ENCODE measurements around the gene VTN. TPM values are rescaled to one million over a fixed set of nuclear protein-coding genes. Genes with fewer than 3 reads are reported as not detected.

VTN gene
- polyA plus RNA-seq, 2 of the 4 experiments (the other 2 are of a cell fraction): 10.2 to 25.5 TPM

DNA sequence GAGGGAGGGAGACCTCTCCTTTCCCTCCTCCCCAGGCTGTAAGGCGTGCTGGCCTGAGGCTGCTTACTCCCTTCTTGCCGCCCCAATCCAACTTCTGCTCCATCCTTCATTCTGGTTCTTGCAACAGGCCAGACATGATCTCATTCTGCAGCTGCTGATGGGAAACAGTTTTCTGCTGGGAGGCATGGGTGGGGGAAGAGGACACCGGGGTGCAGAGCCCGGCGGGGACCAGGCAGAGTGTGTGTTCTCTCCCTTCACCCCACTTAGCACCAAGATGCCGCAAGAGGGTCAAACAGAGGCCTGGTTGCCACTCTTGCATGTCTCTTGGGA is 2.8 kb upstream of the VTN start (continued):
- TF ChIP-seq, protein P1, sequence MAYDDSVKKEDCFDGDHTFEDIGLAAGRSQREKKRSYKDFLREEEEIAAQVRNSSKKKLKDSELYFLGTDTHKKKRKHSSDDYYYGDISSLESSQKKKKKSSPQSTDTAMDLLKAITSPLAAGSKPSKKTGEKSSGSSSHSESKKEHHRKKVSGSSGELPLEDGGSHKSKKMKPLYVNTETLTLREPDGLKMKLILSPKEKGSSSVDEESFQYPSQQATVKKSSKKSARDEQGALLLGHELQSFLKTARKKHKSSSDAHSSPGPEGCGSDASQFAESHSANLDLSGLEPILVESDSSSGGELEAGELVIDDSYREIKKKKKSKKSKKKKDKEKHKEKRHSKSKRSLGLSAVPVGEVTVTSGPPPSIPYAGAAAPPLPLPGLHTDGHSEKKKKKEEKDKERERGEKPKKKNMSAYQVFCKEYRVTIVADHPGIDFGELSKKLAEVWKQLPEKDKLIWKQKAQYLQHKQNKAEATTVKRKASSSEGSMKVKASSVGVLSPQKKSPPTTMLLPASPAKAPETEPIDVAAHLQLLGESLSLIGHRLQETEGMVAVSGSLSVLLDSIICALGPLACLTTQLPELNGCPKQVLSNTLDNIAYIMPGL (CRISPR knock-in tag; IDR thresholded peaks at IDR 0.05; ENCODE audit: borderline replicate concordance): no peak

DNA sequence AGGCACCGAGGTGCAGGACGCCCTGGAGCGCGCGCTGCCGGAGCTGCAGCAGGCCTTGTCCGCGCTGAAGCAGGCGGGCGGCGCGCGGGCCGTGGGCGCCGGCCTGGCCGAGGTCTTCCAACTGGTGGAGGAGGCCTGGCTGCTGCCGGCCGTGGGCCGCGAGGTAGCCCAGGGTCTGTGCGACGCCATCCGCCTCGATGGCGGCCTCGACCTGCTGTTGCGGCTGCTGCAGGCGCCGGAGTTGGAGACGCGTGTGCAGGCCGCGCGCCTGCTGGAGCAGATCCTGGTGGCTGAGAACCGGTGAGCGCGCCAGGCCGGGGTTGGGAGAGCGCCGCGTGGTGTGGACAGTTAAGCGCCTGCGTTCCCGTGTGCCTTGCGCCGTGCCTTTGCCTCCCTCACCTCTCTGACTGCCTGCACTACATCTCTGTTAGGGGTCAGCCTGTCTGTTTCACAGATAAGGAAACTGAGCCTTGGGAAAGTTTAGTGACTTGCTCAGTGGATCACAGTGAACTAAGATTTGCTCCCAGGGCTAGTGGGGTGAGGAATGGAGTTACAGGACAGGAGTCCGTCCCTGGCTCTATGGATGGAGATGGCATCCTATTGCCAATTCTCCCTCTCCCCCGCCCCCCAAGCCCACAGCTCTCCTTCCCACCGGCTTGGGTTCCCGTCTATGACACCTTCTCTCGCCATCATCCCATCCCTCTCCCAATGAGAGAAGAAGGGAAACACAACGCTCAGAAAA is 2.3 kb upstream of the VTN start:
- Histone ChIP-seq H3K4me2 (peak overlapping the region; percentile 81), H3K9me3 (no peaks in the 10 kb centered on the region), H3K4me3 (peak overlapping the region; percentile 57), H3K4me1 (peaks cover 30% of the 10 kb centered on the region), H3K27ac (peak overlapping the region; percentile 83 to 87)
- no peak for DNase-seq (ENCODE audit: low read depth in 1 of 2, low spot score in 1 of 2)
- ChIA-PET CTCF (interaction anchor here (1.8 kb wide), 1 partner anchor 9 kb away, joined by 4 read pairs; no protein-coding TSS in a partner anchor), POLR2A (interaction anchor here (3.0 kb wide), 1 partner anchor 15 kb away, joined by 43 read pairs; the partner anchor contains the start of gene POLDIP2)
- 92% methylated on average over 52 of the region's 53 CpGs for WGBS (ENCODE audit: missing lambda C conversion rate)
- no peak for TF ChIP-seq NR3C1 (IDR thresholded peaks at IDR 0.05)
- ATAC-seq: no peak
- no peak for FAIRE-seq

DNA sequence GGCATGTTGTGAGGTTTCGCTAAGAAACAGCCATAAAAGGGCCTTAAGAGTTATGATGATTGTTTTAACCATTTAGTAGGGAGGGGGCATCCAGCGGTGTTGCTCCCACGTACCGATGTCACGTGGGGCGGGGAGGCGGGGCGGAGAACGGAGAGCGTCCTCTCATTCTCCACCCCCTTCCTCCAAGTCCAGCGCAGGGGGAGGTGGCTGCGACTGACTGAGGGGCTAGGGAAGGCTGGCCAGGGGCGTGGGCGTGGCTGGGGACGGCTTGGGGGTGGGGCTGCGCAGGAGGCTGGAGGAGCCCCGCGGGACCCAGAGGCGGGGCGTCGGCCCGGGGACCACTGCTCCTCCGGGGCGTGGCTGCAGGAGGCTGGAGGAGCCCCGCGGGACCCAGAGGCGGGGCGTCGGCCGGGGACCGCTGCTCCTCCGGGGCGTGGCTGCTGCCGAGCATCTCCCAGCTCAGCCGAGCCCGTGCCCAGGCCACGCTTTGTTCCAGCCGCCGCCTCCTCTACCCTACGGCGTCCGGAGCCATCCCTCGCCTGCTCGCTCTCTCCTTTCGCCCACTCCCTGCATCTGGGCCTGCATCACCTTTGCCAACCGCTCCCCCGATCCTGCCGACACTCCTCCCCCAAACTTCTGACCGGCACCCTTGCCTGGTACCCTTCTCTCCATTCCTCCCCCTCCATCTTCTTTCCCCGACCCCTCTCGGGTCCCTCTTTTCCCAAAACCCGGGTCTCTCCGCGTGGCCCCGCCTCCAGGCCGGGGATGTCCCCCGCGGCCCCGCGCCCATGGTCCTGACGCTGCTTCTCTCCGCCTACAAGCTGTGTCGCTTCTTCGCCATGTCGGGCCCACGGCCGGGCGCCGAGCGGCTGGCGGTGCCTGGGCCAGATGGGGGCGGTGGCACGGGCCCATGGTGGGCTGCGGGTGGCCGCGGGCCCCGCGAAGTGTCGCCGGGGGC is 1.4 kb upstream of the VTN start, which contains the start of gene SARM1:
TSS of gene SARM1 (plus strand) at position 450 of the 958 bp plus-strand sequence. CDS start at position 789, 339 bp downstream.
- Histone ChIP-seq H3K27ac (peak within 1 kb of the TSS; percentile 83 to 87), H3K4me2 (peak within 1 kb of the TSS; percentile 81), H3K4me1 (peaks cover 30% of the 10 kb centered on the region), H3K9me3 (no peaks in the 10 kb centered on the region), H3K4me3 (peak within 1 kb of the TSS; percentile 57)
- no peak for FAIRE-seq
- 5% methylated on average over 37 of the region's 80 CpGs for WGBS (ENCODE audit: missing lambda C conversion rate)
- ChIA-PET CTCF (interaction anchor here (0.7 to 3.2 kb wide), 5 partner anchors 8 to 161 kb away, joined by 3 to 12 read pairs (median 3); no protein-coding TSS in a partner anchor), POLR2A (interaction anchor here (1.0 to 3.0 kb wide), 3 partner anchors 9 to 36 kb away, joined by 3 to 43 read pairs (median 3); partner anchors contain the start of genes POLDIP2 and TNFAIP1)
- TF ChIP-seq FOSL2 (IDR thresholded peaks at IDR 0.05): no peak
- no peak for TF ChIP-seq FOSL2 (CRISPR knock-in tag; IDR thresholded peaks at IDR 0.05)
- TF ChIP-seq, protein P2, sequence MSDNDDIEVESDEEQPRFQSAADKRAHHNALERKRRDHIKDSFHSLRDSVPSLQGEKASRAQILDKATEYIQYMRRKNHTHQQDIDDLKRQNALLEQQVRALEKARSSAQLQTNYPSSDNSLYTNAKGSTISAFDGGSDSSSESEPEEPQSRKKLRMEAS (IDR thresholded peaks at IDR 0.05): peak; percentile 65
- no peak for TF ChIP-seq HDAC2 (IDR thresholded peaks at IDR 0.05)
- peak; percentile 38 for TF ChIP-seq POLR2A (IDR thresholded peaks at IDR 0.05; ENCODE audit: low read length)
- TF ChIP-seq, protein P3, sequence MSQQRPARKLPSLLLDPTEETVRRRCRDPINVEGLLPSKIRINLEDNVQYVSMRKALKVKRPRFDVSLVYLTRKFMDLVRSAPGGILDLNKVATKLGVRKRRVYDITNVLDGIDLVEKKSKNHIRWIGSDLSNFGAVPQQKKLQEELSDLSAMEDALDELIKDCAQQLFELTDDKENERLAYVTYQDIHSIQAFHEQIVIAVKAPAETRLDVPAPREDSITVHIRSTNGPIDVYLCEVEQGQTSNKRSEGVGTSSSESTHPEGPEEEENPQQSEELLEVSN (IDR thresholded peaks at IDR 0.05; ENCODE audit: borderline replicate concordance, low read depth): no peak
- no peak for TF ChIP-seq NPAS2 (CRISPR knock-in tag; IDR thresholded peaks at IDR 0.05; ENCODE audit: borderline replicate concordance)
- TF ChIP-seq JUN (IDR thresholded peaks at IDR 0.05): peak in 1 of 2 experiments; percentile 43; a peak in 2 of 5 replicates
- no peak for TF ChIP-seq NFE2L2 (conservative IDR thresholded peaks at IDR 0.05; ENCODE audit: low read length)
- TF ChIP-seq KDM1A (IDR thresholded peaks at IDR 0.05; ENCODE audit: low read depth): no peak
- no peak for TF ChIP-seq CHD2 (IDR thresholded peaks at IDR 0.05; ENCODE audit: low read length, partially characterized antibody)
- TF ChIP-seq HOXB5 (CRISPR knock-in tag; IDR thresholded peaks at IDR 0.05): no peak
- TF ChIP-seq MAZ (IDR thresholded peaks at IDR 0.05; ENCODE audit: borderline replicate concordance, low read depth, low read length): 0 out of 2 replicates have a peak, but pooled peaks have one; percentile 26
- TF ChIP-seq, protein P4, sequence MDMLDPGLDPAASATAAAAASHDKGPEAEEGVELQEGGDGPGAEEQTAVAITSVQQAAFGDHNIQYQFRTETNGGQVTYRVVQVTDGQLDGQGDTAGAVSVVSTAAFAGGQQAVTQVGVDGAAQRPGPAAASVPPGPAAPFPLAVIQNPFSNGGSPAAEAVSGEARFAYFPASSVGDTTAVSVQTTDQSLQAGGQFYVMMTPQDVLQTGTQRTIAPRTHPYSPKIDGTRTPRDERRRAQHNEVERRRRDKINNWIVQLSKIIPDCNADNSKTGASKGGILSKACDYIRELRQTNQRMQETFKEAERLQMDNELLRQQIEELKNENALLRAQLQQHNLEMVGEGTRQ (IDR thresholded peaks at IDR 0.05): peak; percentile 94
- TF ChIP-seq PHF8 (IDR thresholded peaks at IDR 0.05; ENCODE audit: borderline replicate concordance, low read depth): 0 out of 2 replicates have a peak, but pooled peaks have one; percentile 2
- peak; percentile 71 to 90 for ATAC-seq
- DNase-seq (ENCODE audit: low read depth in 1 of 2, low spot score in 1 of 2): peak; percentile 94 to 95

All from A549 (cell line).